GM18511 (cell line): ENCODE results near the gene GPX4.
A peak's percentile ranks its signal among the peaks of the same experiment; 100 is the strongest.

ENCODE experiments used
- ATAC-seq: cut with Tn5 transposase; IDR thresholded peaks from one replicate; pipeline ENCODE4 v1.9.1; 2021; ENCODE audit warnings: mild to moderate bottlenecking, moderate library complexity; ENCODE audit not compliant: unreplicated experiment

Gene GPX4

DNA sequence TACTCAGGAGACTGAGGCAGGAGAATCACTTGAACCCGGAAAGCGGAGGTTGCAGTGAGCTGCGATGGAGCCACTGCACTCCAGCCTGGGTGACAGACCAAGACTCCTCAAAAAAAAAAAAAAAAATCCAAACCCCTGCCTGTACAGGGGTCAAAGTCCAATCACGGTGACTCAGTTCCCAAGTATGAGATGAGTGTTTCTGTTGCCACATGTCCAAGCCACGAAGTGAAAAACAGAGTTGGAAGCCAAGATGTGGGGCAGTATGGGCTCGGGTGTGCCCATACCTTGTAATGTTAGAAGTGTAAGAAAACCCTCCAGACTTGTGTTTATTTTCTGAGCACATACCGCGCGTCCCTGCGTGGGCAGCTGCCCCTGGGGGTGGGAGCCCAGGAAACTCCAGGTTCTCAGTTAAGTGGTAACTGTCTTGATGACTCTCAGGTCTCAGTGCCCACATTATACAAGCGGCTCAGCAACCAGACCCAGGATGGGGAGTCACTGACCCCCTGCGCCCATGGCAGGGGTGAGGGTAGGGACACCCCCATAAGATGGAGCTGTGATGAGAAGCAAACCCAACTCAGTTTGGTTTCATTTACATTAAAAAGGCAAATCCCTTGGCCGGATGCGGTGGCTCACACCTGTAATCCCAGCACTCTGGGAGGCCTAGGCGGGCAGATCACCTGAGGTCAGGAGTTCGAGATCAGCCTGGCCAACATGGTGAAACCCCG, 1.2 kb upstream of the GPX4 start:
- ATAC-seq: no peak

DNA sequence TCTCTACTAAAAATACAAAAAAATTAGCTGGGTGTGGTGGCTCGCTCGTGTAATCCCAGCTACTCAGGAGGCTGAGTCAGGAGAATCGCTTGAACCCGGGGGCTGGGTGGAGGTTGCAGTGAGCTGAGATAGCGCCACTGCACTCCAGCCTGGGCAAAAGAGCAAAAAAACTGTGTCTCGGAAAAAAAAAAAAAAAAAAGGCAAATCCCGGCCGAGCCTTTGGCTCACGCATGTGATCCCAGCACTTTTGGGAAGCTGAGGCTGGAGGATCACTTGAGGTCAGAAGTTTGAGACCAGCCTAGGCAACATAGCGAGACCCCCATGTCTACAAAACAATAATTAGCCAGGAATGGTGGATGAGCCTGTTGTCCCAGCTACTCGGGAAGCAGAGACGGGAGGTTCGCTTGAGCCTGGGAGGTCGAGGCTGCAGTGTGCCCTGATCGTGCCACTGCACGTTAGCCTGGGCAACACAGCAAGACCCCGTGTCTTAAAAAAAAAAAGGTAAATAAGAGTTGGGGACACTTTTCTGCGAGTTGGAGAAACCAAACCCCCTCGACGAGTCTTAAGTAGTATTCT, 574 bp upstream of the GPX4 start:
- no peak for ATAC-seq

GRCh38 chr19:1104311-1105007, 665 bp downstream of the GPX4 start:
- peak; percentile 43 for ATAC-seq

DNA sequence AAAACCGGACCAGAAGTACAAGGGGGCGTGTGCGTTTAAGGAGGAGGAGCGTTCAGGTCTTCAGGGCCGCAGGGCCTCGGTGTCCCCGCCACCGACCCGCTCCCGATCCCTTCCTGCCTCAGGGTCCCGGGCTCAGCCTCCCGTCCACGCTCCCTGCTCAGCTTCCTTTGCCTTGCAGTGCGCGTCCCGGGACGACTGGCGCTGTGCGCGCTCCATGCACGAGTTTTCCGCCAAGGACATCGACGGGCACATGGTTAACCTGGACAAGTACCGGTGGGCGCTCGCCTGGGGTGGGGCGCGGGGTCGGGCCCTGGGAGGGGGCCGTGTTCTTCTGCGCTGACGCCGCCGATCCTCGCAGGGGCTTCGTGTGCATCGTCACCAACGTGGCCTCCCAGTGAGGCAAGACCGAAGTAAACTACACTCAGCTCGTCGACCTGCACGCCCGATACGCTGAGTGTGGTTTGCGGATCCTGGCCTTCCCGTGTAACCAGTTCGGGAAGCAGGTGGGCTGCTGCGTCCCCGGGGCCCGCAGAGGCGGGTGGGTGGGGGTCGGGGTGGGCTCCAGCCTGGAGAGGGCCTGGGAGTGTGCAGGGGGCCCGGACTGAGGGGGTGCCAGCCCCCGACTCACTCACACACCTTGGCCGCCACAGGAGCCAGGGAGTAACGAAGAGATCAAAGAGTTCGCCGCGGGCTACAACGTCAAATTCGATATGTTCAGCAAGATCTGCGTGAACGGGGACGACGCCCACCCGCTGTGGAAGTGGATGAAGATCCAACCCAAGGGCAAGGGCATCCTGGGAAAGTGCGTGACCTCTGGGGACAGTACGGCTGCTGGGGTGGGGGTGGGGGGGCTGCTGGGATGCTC, 1.4 kb downstream of the GPX4 start:
- no peak for ATAC-seq

GRCh38 chr19:1105873-1106840, 2.4 kb downstream of the GPX4 start:
- no peak for ATAC-seq

DNA sequence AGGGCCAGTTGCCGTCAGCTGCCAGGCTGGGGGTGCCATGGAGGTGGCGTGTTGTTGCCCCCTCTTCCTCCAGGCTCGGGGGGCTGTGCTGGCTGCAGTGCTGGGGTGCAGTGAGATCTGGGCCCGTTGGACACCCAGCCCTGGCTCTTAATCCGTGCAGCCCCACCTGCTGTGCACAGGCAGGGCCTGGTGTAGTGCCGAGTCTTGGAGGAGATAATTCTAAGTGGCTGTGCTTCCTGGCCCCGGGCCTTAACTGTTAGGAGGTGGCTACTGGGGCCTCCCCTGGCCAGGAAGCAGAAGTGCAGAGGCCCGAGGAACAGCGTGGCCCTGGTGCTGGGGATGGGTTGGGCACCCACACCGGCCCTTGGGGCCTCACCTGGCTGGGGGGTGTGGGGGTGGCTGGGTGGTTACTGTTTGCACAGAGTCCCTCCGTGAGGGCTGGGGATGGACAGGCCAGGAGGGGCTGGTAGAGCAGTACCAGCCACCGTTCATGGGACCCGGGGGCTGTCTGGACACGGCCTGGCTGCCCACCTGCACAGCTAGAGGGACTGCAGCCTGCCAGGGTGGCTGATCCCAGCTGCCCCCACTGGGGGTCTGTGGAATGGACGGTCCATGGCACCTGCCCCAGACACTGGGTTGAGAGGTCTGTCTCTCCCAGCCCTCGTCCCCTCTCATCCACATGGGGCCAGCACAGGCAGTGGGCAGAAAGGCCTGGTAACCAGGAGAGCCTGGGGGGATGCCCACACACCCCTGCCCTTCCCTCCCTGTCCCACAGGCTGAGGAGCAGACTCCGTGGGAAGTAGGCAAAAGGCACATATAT, 3.3 kb downstream of the GPX4 start:
- ATAC-seq: no peak

DNA sequence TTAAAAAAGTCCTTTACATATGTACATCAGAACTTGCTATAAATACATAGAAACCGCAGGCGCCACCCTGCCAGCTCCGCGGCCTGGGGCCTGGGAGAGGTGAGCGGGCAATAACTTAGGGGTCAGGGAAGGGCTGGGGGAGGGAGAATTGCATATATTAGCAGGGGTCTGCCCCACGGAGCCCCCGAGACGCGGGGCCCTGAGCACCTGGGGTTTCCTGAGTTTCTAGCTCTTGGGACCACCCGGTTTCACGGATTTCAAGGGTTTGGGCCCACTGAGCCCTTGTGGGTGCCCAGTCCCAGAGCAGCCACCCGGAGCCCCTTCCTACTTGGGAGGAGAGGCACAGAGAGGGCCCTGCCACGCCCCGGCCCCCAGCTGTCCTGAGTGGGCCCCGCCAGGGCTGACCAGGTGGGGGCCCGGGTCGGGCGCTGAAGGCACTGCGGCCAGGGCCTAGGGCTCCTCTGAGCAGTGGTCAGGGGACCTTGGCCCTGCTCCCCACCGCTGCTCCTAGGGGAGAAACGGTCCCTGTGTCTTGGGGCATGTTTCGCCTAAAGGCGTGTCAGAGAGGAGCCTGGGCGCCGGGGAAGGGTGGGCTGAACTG, 4.0 kb downstream of the GPX4 start:
- ATAC-seq: no peak

DNA sequence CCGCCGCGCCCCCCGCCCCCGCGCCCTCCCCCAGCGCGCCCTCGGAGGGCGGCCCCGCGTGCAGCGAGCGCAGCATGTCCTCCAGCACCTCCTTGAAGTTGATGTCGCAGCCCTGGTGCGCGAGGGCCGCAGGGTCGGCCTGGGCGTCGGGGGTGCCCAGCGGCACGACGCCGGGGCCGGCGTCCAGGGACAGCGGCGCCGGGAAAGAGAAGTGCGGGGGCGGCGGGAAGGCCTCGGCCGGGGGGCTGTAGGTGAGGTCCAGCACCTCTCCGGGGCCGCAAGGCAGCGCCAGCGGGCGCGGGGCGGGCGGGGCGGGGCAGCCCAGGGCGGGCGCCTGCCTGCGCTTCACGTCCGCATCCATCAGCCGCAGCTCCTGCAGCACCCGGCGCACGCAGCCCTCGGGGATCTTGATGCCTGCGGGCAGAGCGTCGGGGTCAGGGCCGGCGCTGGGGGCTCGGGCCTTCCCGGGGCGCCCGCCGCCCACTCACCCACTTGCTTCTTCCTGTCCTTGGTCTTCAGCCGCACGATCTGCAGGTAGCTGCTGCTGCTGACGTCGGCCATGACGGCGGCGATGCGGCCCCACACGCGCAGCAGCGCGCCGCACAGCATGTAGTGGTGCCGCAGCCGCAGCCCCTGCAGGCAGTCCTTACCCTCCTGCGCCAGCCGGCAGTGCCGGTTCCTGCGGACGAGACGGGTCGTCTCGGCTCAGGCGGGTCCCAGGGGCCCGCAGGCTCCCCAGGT, 4.7 kb downstream of the GPX4 start:
- no peak for ATAC-seq

DNA sequence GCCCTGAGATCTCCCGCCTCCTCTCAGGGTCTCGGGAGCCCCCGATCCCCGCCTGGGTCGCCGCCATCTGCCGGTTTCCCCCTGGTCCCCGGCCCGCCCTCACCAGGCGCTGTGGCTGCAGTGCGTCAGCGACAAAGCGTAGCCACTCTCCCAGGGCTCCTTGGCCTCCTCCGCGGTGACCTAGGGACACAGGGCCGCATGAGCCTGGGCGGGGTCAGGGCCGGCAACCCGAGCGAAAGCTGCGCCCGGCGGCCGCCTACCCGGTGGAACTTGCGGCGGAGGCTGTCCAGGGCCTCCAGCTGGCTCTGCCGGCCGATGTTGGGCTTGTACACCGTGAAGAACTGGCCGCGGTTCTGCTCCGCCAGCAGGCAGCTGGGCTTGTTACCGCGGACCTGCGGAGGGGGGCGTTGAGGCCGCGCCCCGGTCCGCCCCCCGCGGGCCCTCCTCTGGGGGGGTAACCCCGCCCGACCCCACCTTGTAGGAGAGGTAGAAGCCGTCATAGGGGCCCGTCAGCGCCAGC, 5.3 kb downstream of the GPX4 start:
- no peak for ATAC-seq

DNA sequence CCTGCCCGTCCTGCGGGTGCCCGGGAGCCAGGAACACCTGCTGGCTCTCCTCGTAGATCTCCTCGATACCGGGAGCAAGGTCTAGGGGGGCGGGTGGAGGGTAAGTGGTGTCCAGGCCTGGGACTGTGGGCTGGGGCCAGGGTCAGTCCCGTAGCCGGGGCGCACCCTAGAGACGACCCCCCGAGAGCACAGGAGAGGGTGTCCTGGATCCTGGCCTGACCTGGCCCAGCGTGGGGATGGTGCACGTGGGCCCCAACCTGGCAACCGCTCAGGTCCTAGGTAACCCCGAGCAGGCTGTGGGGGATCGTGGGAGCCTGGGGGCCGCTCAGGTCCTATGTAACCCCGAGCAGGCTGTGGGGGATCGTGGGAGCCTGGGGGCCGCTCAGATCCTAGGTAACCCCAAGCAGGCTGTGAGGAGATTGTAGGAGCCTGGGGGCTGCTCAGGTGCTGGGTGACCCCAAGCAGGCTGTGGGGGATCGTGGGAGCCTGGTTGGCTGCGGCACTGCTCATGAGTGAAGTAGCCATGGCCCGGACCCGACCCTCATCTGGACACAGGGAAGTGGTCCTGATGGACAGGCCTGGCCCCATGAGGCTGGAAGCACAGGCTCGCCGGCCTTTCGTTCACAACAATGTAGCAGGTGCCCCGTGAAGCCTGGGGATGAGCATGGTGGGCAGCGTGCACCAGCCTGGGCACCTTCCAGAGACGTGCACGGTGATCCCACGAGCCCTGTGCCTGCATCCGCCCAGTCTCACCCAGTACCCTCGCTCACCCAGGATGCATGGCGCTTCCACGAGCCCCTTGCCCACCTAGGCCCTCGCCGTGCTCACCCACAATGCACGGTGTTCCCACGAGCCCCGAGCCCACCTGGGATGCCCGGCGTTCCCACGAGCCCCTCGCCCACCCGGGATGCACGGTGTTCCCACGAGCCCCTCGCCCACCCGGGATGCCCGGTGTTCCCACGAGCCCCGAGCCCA, 6.2 kb downstream of the GPX4 start:
- no peak for ATAC-seq

- no peak for ATAC-seq
Observed at GRCh38 chr19:1110809-1111640, 7.2 kb downstream of the GPX4 start.

DNA sequence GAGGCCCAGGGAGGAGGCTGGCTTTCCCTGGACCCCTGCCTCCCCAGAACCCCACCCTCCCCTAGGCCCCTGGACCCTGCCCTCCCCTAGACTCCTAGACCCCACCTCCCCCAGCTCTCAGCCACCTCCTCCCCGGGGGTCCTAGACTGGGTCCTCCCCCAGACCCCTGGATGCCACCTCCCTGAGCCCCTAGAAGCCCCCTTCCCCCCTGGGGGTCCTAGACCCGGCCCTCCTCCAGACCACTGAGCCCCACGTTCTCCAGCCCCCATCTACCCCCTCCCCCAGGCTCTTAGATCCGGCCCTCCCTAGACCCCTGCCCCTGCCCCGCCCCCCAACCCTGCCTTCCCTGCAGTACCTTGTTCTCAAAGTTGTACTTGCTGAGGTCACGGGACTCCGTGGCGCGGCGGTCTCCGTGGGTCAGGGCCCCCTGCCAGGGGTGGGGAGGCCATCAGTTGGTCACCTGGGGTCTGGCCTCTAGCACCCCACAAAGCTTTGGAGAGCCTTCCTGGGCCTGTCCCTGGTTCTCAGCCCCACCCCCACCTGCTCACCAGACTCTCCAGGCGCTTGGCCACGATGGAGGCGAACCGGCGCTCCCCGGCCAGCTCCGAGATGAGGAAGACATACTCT, 8.0 kb downstream of the GPX4 start:
- ATAC-seq: no peak

GRCh38 chr19:1112268-1113029, 8.7 kb downstream of the GPX4 start:
- ATAC-seq: no peak

- ATAC-seq: no peak
Observed at GRCh38 chr19:1113030-1113985, 9.5 kb downstream of the GPX4 start.
